ENCODE results near the gene RNF26.

Gene RNF26

GRCh38 chr11:119373059-119373920, 39.0 kb downstream of the RNF26 start:
- DNase-seq (ENCODE audit: low read depth) = no peak
- H3K4me3 ChIP-seq (ENCODE audit: control insufficient read depth, low read depth, low read length) = no peak overlapping the region
- no peak for TF ChIP-seq CTCF (IDR thresholded peaks at IDR 0.05; ENCODE audit: control insufficient read depth, insufficient read depth, low read depth, low read length, missing control alignments)

GRCh38 chr11:119373921-119374631, 39.7 kb downstream of the RNF26 start:
- TF ChIP-seq CTCF (IDR thresholded peaks at IDR 0.05; ENCODE audit: control insufficient read depth, insufficient read depth, low read depth, low read length, missing control alignments) = peak; percentile 94
- no peak overlapping the region for H3K4me3 ChIP-seq (ENCODE audit: control insufficient read depth, low read depth, low read length)
- DNase-seq (ENCODE audit: low read depth) = peak; percentile 33

GRCh38 chr11:119374632-119375336, 40.5 kb downstream of the RNF26 start:
- TF ChIP-seq CTCF (IDR thresholded peaks at IDR 0.05; ENCODE audit: control insufficient read depth, insufficient read depth, low read depth, low read length, missing control alignments) = no peak

GRCh38 chr11:119375337-119376196, 41.2 kb downstream of the RNF26 start:
- no peak overlapping the region for H3K4me3 ChIP-seq (ENCODE audit: control insufficient read depth, low read depth, low read length)
- no peak for TF ChIP-seq CTCF (IDR thresholded peaks at IDR 0.05; ENCODE audit: control insufficient read depth, insufficient read depth, low read depth, low read length, missing control alignments)
- no peak for DNase-seq (ENCODE audit: low read depth)

More at GRCh38 chr11:119374632-119375336, 40.5 kb downstream of the RNF26 start:
- H3K4me3 ChIP-seq (ENCODE audit: control insufficient read depth, low read depth, low read length) = no peak overlapping the region
- no peak for DNase-seq (ENCODE audit: low read depth)

- TF ChIP-seq CTCF (IDR thresholded peaks at IDR 0.05; ENCODE audit: control insufficient read depth, insufficient read depth, low read depth, low read length, missing control alignments) = no peak
- no peak for DNase-seq (ENCODE audit: low read depth)
- H3K4me3 ChIP-seq (ENCODE audit: control insufficient read depth, low read depth, low read length) = no peak overlapping the region
Measured at GRCh38 chr11:119376197-119376847, 42.0 kb downstream of the RNF26 start.

All from AG09309 (cell line).